Fibroblast of skin of scalp (primary cell): Measurements from ENCODE around the gene CAPN13.

Source experiments
- DNase-seq: peaks from one replicate; pipeline ENCODE4 v3.0.0-alpha.2; 2013

CAPN13 gene

DNA sequence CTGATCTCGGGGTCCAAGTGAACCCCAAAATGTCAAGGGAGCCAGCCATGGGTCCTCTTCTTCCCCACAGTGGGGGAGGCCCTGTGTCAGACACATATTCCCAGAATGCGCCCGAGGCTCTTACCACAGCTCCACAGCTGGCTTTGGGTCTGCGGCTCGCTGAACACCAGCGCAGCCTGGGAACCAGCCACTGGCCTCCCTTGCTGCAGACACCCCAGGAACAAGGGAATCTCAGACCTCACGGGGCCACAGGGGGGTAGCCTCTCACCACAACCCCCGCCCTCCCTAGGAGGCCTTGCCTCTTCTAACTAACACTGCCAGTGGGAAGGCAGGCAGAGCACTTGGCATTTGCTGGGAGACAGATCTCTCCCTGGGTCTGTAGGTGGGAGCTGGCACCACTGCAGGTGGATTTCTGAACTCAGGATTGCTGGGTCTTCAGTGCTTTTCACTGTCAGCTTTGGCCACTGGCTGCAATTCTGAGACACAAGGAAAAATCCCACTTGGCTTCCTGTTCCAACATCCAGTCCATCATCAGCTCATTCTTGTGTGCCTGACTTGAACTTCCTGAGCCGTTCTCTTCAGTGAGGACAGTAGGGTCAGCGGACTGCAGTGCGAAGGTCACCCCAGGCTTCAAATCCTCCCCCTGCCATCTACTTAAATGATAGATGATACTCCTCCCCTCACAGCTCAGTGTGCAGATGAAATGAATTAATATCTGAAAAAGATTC is 128.7 kb downstream of the CAPN13 start:
- DNase-seq, result no peak

DNA sequence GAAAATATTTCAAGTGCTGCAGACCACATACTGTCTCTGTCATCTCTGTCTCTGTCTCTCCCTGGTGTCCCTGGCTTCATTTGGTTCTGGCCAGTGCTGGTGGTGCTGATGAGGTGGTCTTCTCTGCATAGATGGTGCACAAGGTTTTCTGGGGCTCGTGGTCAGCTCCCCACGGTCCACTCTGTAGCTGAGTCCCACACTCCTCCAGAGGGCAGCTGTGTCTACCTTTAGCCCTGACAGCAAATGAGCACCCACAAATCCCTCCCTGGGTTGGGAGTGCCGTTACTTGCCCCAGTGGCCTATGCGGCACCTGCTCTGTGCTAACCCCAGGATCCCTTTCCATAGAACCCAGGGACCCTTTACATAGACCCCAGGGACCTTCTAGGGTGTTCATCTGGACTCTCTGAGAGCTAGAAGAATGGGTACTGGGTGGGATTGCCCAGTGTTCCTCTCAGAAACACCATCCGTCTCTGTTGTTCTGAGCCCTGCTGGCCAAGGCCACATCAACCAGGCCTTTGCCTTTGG is 129.3 kb downstream of the CAPN13 start:
- no peak for DNase-seq

DNA sequence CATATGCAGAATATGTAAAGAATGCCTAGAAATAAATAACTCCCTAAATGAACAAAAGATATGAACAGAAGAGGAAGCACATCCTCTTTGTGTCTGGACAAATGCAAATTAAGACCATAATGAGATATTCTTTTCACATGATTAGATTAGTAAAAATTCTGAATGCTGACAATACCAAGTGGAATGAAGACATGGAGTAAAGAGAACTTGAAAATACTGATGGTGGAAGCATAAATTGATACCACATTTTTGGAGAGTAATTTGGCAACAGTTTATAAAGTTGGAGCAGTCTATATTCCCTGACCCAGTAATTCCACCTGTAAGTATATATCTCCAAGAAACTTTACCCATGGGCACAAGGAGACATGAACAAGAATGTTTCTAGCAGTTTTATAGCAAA is 130.0 kb downstream of the CAPN13 start:
- no peak for DNase-seq

DNA sequence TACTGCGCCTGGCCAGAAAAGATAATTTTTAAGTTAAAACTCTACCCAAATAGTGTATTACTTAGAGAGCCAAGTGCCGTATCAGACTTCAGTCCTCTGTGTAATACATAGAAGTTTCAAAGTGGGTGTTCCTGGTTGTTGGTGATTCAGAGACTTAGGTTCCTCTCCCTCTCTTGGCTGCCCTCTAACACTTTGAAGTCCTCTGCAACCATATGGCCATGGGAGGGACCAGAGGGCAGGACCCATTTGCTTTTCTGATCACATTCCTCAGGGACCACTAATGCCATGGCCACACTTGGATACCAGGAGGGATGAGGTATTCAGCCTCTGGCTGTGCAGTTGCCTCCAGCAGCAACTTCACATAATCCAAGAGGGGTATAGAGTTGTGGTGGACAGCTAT is 131.5 kb downstream of the CAPN13 start:
- no peak for DNase-seq

DNA sequence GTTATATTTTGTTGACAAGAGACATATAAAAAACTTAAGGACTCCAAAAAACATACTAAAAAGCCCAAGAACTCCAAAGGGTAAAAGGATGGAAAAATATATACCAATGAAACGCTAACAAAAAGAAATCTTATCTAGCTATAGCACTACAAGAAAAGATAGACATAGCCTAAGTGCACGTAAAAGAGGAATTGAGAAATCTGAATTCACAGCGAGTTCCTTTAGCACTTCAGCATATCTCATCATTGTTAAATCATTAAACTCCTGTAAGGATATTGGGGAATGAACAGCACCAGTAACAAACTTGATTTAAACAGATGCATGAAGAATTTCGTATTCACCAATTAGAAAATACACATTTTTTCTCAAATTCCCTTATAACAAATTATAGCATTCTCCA is 134.1 kb downstream of the CAPN13 start:
- DNase-seq, result no peak
